B cell (primary cell): Measurements from ENCODE around the gene BTLA. TPM values are rescaled to one million over a fixed set of nuclear protein-coding genes. Genes with fewer than 3 reads are reported as not detected.
A peak's percentile ranks its signal among the peaks of the same experiment; 100 is the strongest.

Source experiments
- ATAC-seq: fragments of 200-7000 bp; cut with Tn5 transposase; one replicate; pipeline ENCODE4 v1.10.0; 2021; ENCODE audit warnings: low read depth, mild to moderate bottlenecking, moderate number of reproducible peaks, moderate library complexity
- CTCF ChIA-PET: fragments of 350-600 bp; sonication (Branson Sonifier 250); formaldehyde crosslinking; loops from one replicate; lab custom pipeline; 2021; ENCODE audit warnings: antibody characterized with exemption, inconsistent platforms; lab: Charles Lee
- POLR2A ChIA-PET: fragments of 350-600 bp; sonication (Branson Sonifier 250); formaldehyde crosslinking; loops from one replicate; lab custom pipeline; 2021; ENCODE audit warnings: antibody characterized with exemption; lab: Charles Lee
- DNase-seq: peaks from one replicate; pipeline ENCODE4 v3.0.0; 2013
- H2AFZ ChIP-seq: 2 replicates; pipeline ENCODE4 v1.6.1; 2012; ENCODE audit warnings: mild to moderate bottlenecking, low read depth, low read length; ENCODE audit not compliant: insufficient read depth, poor library complexity, severe bottlenecking
- H3K27ac ChIP-seq, 2 donors: 1 replicate in 1 of 2; 2 replicates in 1 of 2; pipeline ENCODE4 v1.5.1; 2012 to 2013; ENCODE audit warnings: low read length in 2 of 2, mild to moderate bottlenecking in 2 of 2, moderate library complexity in 1 of 2
- H3K27me3 ChIP-seq, 4 experiments: fragments of 200-600 bp in 1 of 4; sonication (generic) in 1 of 4; replicated peaks in 1 of 4; 1 replicate in 2 of 4; 2 replicates in 2 of 4; pipeline versions ENCODE4 v1.6.1 to v1.7.0; 2013 to 2016; ENCODE audit warnings: low read length in 3 of 4, mild to moderate bottlenecking in 2 of 4, mixed read lengths in 1 of 4, moderate library complexity in 1 of 4; ENCODE audit not compliant: insufficient read depth in 4 of 4, control insufficient read depth in 3 of 4; ENCODE audit errors: control extremely low read depth in 1 of 4
- H3K36me3 ChIP-seq, 2 experiments: replicated peaks in 1 of 2; 1 replicate in 1 of 2; 2 replicates in 1 of 2; pipeline versions ENCODE4 v1.6.1 to v1.7.1; 2013; ENCODE audit warnings: low read length in 1 of 2; ENCODE audit not compliant: insufficient read depth in 2 of 2, control insufficient read depth in 1 of 2; ENCODE audit errors: control extremely low read depth in 1 of 2, extremely low read depth in 1 of 2
- H3K4me1 ChIP-seq, 2 donors: fragments of 200-600 bp in 1 of 2; sonication (generic) in 1 of 2; 1 replicate in 1 of 2; 2 replicates in 1 of 2; pipeline versions ENCODE4 v1.5.1 to v1.6.1; 2013 to 2017; ENCODE audit warnings: low read length in 2 of 2; ENCODE audit not compliant: control insufficient read depth in 2 of 2, insufficient read depth in 2 of 2
- H3K4me2 ChIP-seq: replicated peaks from 2 replicates; pipeline ENCODE3; 2012; ENCODE audit warnings: mild to moderate bottlenecking, low read depth, low read length; ENCODE audit not compliant: poor library complexity, severe bottlenecking
- H3K4me3 ChIP-seq, 5 experiments: fragments of 200-600 bp in 1 of 5; sonication (generic) in 1 of 5; 1 replicate in 3 of 5; 2 replicates in 2 of 5; pipeline versions ENCODE4 v1.5.1 to v1.7.0; 2011 to 2016; ENCODE audit warnings: low read length in 4 of 5, mild to moderate bottlenecking in 4 of 5, low read depth in 2 of 5, control low read depth in 1 of 5, moderate library complexity in 1 of 5; ENCODE audit not compliant: insufficient read depth in 1 of 5; ENCODE audit errors: control extremely low read depth in 1 of 5, extremely low read depth in 1 of 5
- H3K79me2 ChIP-seq: fragments of 200-600 bp; sonication (generic); one replicate; pipeline ENCODE4 v1.6.0; 2016; ENCODE audit warnings: low read length; ENCODE audit not compliant: control insufficient read depth, insufficient read depth
- H3K9ac ChIP-seq: fragments of 200-600 bp; sonication (generic); 2 replicates; pipeline ENCODE4 v1.6.1; 2017; ENCODE audit warnings: mild to moderate bottlenecking, low read length, moderate library complexity
- H3K9me3 ChIP-seq, 3 donors: one replicate each; pipeline versions ENCODE4 v1.6.1 to v1.7.1; 2013; ENCODE audit warnings: low read length in 2 of 3; ENCODE audit not compliant: control insufficient read depth in 2 of 3, insufficient read depth in 1 of 3; ENCODE audit errors: control extremely low read depth in 1 of 3
- H4K20me1 ChIP-seq: 2 replicates; pipeline ENCODE4 v1.6.0; 2012; ENCODE audit warnings: mild to moderate bottlenecking, low read length; ENCODE audit not compliant: insufficient read depth, control insufficient read depth, poor library complexity, severe bottlenecking
- H3K27ac Mint-ChIP-seq: one replicate; pipeline ENCODE4 v1.8.0; 2021; ENCODE audit warnings: mixed read lengths
- H3K27me3 Mint-ChIP-seq: one replicate; pipeline ENCODE4 v1.8.0; 2021; ENCODE audit warnings: mixed read lengths
- H3K4me1 Mint-ChIP-seq: one replicate; pipeline ENCODE4 v1.8.0; 2021; ENCODE audit warnings: mixed read lengths
- H3K4me3 Mint-ChIP-seq: one replicate; pipeline ENCODE4 v1.8.0; 2021; ENCODE audit warnings: mixed read lengths
- H3K9me3 Mint-ChIP-seq: one replicate; pipeline ENCODE4 v1.8.0; 2022; ENCODE audit warnings: mixed read lengths; ENCODE audit not compliant: insufficient read depth
- CTCF ChIP-seq: fragments of 200-600 bp; IDR thresholded peaks from one replicate; pipeline ENCODE4 v1.8.0; 2022; ENCODE audit warnings: antibody characterized with exemption, mild to moderate bottlenecking
- EZH2 ChIP-seq: IDR thresholded peaks from 2 replicates; pipeline ENCODE4 v1.6.1; 2012; ENCODE audit warnings: borderline replicate concordance, low read depth, mild to moderate bottlenecking, moderate library complexity, low read length; ENCODE audit not compliant: insufficient read depth, poor library complexity, severe bottlenecking
- WGBS: methylation state at CpG from one replicate; pipeline ENCODE4 v1.1.5; 2013; ENCODE audit warnings: missing lambda C conversion rate; ENCODE audit not compliant: insufficient coverage; 5-methylcytosine and 5-hydroxymethylcytosine counted together
- intact Hi-C: fragments of 100-400 bp; cut with micrococcal nuclease; formaldehyde crosslinking; loops from one replicate; pipeline ENCODE4 v1.10.0; 2022
- polyA plus RNA-seq: library from polyadenylated mRNA; depleted of rRNA; stranded (reverse); fragments of >200 nt; gene quantifications from 2 replicates; pipeline ENCODE4 v1.2.3, GENCODE V29; 2012
- total RNA-seq, 2 donors: library from RNA; stranded (reverse); fragments of 120-200 nt in 1 of 2; gene quantifications; 1 replicate in 1 of 2; 2 replicates in 1 of 2; pipeline versions ENCODE4 v1.2.3 to v1.2.4, GENCODE V29; 2013 to 2022

BTLA gene
- total and polyA plus RNA-seq, 2 donors (not counting 1 experiment from before 2014, with no cell fraction given), result 75.7 to 101 TPM

- H3K27me3 ChIP-seq, result no peaks in the 10 kb centered on the region
- DNase-seq, result no peak
- Mint-ChIP-seq H3K27ac (peak overlapping the region; percentile 15), H3K4me3 (no peak overlapping the region), H3K4me1 (peaks cover 82% of the 10 kb centered on the region), H3K27me3 (no peaks in the 10 kb centered on the region), H3K9me3 (no peaks in the 10 kb centered on the region)
- peaks cover 0 to 2% (median 2%) of the 10 kb centered on the region in 3 donors for H3K9me3 ChIP-seq
- no peak overlapping the region for H3K9ac ChIP-seq
- peaks cover 70 to 80% of the 10 kb centered on the region in 2 donors for H3K4me1 ChIP-seq
- POLR2A ChIA-PET, result interaction anchor here (0.6 to 1.7 kb wide), 2 partner anchors 15 to 20 kb away, joined by 3 to 5 read pairs; no protein-coding TSS in a partner anchor
- H3K27ac ChIP-seq, result peak overlapping the region in 1 of 2 donors; percentile 73
- CTCF ChIA-PET, result interaction anchor here (1.0 to 2.5 kb wide), 4 partner anchors 12 to 42 kb away, joined by 3 to 9 read pairs (median 7); partner anchors contain the start of gene BTLA
- peak overlapping the region; percentile 2 for H3K4me2 ChIP-seq
- ATAC-seq, result no peak
- H4K20me1 ChIP-seq, result peaks cover 6% of the 10 kb centered on the region
- TF ChIP-seq CTCF, result no peak
- TF ChIP-seq EZH2, result no peak
- intact Hi-C loops, result loop anchor here (2.0 kb wide), 2 partner anchors 17 kb away; no protein-coding TSS in a partner anchor
- WGBS, result no CpG with 5 or more reads among the region's 1 CpG
- peaks cover 71% of the 10 kb centered on the region for H3K79me2 ChIP-seq
- H2AFZ ChIP-seq, result no peak overlapping the region
- H3K36me3 ChIP-seq, result peaks cover 4 to 70% of the 10 kb centered on the region in 2 experiments
- no peak overlapping the region for H3K4me3 ChIP-seq
These were observed 21.4 kb downstream of the BTLA start for GRCh38 chr3:112477891-112478290.

- H3K4me2 ChIP-seq, result no peak overlapping the region
- peak overlapping the region in 1 of 2 donors; percentile 73 for H3K27ac ChIP-seq
- no peak overlapping the region for H2AFZ ChIP-seq
- peaks cover 5% of the 10 kb centered on the region for H4K20me1 ChIP-seq
- DNase-seq (no peak), ATAC-seq (no peak)
- peaks cover 81% of the 10 kb centered on the region for H3K4me1 Mint-ChIP-seq
- no CpG with 5 or more reads among the region's 1 CpG for WGBS
- no peak overlapping the region for H3K4me3 Mint-ChIP-seq
- CTCF ChIA-PET, result interaction anchor here (2.5 kb wide), 1 partner anchor 23 kb away, joined by 9 read pairs; the partner anchor contains the start of gene BTLA
- H3K9me3 Mint-ChIP-seq, result no peaks in the 10 kb centered on the region
- peaks cover 71 to 80% of the 10 kb centered on the region in 2 donors for H3K4me1 ChIP-seq
- H3K9ac ChIP-seq, result no peak overlapping the region
- POLR2A ChIA-PET, result no interaction called here
- intact Hi-C loops, result loop anchor here (2.0 kb wide), 1 partner anchor 16 kb away; no protein-coding TSS in a partner anchor
- H3K79me2 ChIP-seq, result peaks cover 71% of the 10 kb centered on the region
- TF ChIP-seq EZH2 (no peak), CTCF (no peak)
- H3K27ac Mint-ChIP-seq, result no peak overlapping the region
- no peaks in the 10 kb centered on the region for H3K27me3 ChIP-seq
- H3K9me3 ChIP-seq, result peaks cover 0 to 2% (median 2%) of the 10 kb centered on the region in 3 donors
- H3K27me3 Mint-ChIP-seq, result no peaks in the 10 kb centered on the region
- peaks cover 7 to 76% of the 10 kb centered on the region in 2 experiments for H3K36me3 ChIP-seq
- no peak overlapping the region for H3K4me3 ChIP-seq
These were observed 22.9 kb downstream of the BTLA start for GRCh38 chr3:112476346-112476745.
